ENCODE data around the gene PITPNC1. TPM values are rescaled to one million over a fixed set of nuclear protein-coding genes. Genes with fewer than 3 reads are reported as not detected.

PITPNC1 gene
- total RNA-seq, 1 donor from 2014 or later, result 5.4 TPM

- H3K27ac Mint-ChIP-seq (ENCODE audit: unreplicated experiment), result no peak overlapping the region
- DNase-seq (ENCODE audit: low spot score), result no peak
- TF ChIP-seq CTCF (IDR thresholded peaks at IDR 0.05), result no peak
- no peaks in the 10 kb centered on the region for H3K27me3 Mint-ChIP-seq (ENCODE audit: low read depth)
- H3K4me3 Mint-ChIP-seq (ENCODE audit: unreplicated experiment), result no peak overlapping the region
- H3K4me1 Mint-ChIP-seq (ENCODE audit: low read depth), result peaks cover 5% of the 10 kb centered on the region
- no peaks in the 10 kb centered on the region for H3K36me3 Mint-ChIP-seq (ENCODE audit: low read depth)
- no peaks in the 10 kb centered on the region for H3K9me3 Mint-ChIP-seq (ENCODE audit: low read depth)
Measured at GRCh38 chr17:67449845-67450755, 73.0 kb downstream of the PITPNC1 start.

GRCh38 chr17:67452681-67453554, 75.8 kb downstream of the PITPNC1 start:
- Mint-ChIP-seq H3K27ac (ENCODE audit: unreplicated experiment) (no peak overlapping the region), H3K27me3 (ENCODE audit: low read depth) (no peaks in the 10 kb centered on the region), H3K36me3 (ENCODE audit: low read depth) (peaks cover 1% of the 10 kb centered on the region), H3K4me3 (ENCODE audit: unreplicated experiment) (no peak overlapping the region), H3K4me1 (ENCODE audit: low read depth) (peaks cover 5% of the 10 kb centered on the region), H3K9me3 (ENCODE audit: low read depth) (peaks cover 4% of the 10 kb centered on the region)
- no peak for DNase-seq (ENCODE audit: low spot score)
- TF ChIP-seq CTCF (IDR thresholded peaks at IDR 0.05), result no peak

- H3K36me3 Mint-ChIP-seq (ENCODE audit: low read depth), result peaks cover 7% of the 10 kb centered on the region
- peaks cover 5% of the 10 kb centered on the region for H3K4me1 Mint-ChIP-seq (ENCODE audit: low read depth)
- H3K4me3 Mint-ChIP-seq (ENCODE audit: unreplicated experiment), result no peak overlapping the region
- no peak overlapping the region for H3K27ac Mint-ChIP-seq (ENCODE audit: unreplicated experiment)
- H3K9me3 Mint-ChIP-seq (ENCODE audit: low read depth), result peaks cover 17% of the 10 kb centered on the region
- DNase-seq (ENCODE audit: low spot score), result no peak
- no peaks in the 10 kb centered on the region for H3K27me3 Mint-ChIP-seq (ENCODE audit: low read depth)
- no peak for TF ChIP-seq CTCF (IDR thresholded peaks at IDR 0.05)
Measured at GRCh38 chr17:67456103-67456502, 79.0 kb downstream of the PITPNC1 start.

GRCh38 chr17:67456889-67457288, 79.8 kb downstream of the PITPNC1 start:
- no peak overlapping the region for H3K4me3 Mint-ChIP-seq (ENCODE audit: unreplicated experiment)
- peaks cover 17% of the 10 kb centered on the region for H3K9me3 Mint-ChIP-seq (ENCODE audit: low read depth)
- peaks cover 7% of the 10 kb centered on the region for H3K36me3 Mint-ChIP-seq (ENCODE audit: low read depth)
- H3K27ac Mint-ChIP-seq (ENCODE audit: unreplicated experiment), result no peak overlapping the region
- H3K27me3 Mint-ChIP-seq (ENCODE audit: low read depth), result peaks cover under 1% of the 10 kb centered on the region
- no peak for TF ChIP-seq CTCF (IDR thresholded peaks at IDR 0.05)
- no peak for DNase-seq (ENCODE audit: low spot score)
- H3K4me1 Mint-ChIP-seq (ENCODE audit: low read depth), result peaks cover 5% of the 10 kb centered on the region

- Mint-ChIP-seq H3K4me3 (ENCODE audit: unreplicated experiment) (no peak overlapping the region), H3K27me3 (ENCODE audit: low read depth) (peaks cover 1% of the 10 kb centered on the region), H3K27ac (ENCODE audit: unreplicated experiment) (no peak overlapping the region), H3K9me3 (ENCODE audit: low read depth) (peaks cover 17% of the 10 kb centered on the region), H3K36me3 (ENCODE audit: low read depth) (peaks cover 7% of the 10 kb centered on the region), H3K4me1 (ENCODE audit: low read depth) (peaks cover 2% of the 10 kb centered on the region)
- TF ChIP-seq CTCF (IDR thresholded peaks at IDR 0.05), result no peak
- no peak for DNase-seq (ENCODE audit: low spot score)
Measured at GRCh38 chr17:67458203-67458602, 81.1 kb downstream of the PITPNC1 start.
